Measurements from ENCODE around the gene HIVEP3.

GRCh38 chr1:41618871-41619270 lies 299.9 kb downstream of the HIVEP3 start:
- no peak for TF ChIP-seq REST (IDR thresholded peaks at IDR 0.05; ENCODE audit: insufficient read depth in 1 of 2, low read depth in 2 of 2, low read length in 2 of 2)
- no peak for TF ChIP-seq POLR2AphosphoS5 (IDR thresholded peaks at IDR 0.05; ENCODE audit: low read depth, low read length)
- no peak for TF ChIP-seq SIN3A (IDR thresholded peaks at IDR 0.05; ENCODE audit: borderline replicate concordance, insufficient read depth, low read length)
